NCI-H1048 (cell line): ENCODE measurements around the gene FRZB.

Experiments
- DNase-seq: peaks from one replicate; lab custom pipeline; 2025; lab: John Stamatoyannopoulos, UW

Gene FRZB

DNA sequence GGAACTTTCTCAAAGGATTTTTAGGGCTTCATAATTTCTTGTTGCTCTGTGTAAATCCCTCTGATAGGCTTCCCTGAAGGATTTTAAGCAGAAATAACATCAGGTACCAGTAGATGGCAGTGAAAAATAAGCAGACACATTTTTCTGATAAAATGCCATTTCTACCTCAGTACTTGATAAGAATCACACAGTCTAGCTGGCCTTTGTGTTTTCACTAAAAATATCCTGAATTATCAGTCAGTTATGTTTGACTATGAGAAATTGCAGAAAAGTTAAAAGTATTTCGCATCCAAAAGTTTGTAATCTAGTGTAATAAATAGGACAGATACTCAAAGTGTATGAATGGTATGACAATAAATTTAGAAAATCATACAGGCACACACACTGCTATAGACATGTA, 81.7 kb downstream of the FRZB start:
- DNase-seq: no peak

DNA sequence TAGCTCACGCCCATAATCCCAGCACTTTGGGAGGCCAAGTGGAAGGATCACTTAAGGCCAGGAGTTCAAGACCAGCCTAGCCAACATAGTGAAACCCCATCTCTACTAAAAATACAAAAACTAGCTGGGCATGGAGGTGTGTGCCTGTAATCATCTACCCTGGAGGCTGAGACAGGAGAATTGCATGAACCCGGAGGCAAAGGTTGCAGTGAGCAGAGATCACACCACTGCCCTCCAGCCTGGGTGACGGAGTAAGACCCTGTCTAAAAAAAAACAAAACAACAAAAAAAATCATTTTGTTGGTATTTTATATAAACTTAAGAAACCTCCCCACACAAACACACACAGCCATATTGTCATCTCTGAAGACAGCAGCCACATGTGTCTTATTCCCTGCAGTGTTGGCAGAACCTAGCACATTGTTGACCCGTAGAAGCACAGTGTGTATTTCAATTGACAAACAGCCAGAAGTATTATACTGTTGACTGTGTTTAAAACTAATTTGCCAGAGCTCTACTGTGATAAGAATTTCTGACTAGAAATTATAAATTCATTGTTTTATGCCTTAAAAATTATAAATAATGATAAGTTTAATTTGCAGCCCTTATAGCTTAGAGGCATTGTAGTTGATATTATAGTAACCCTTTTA, 82.3 kb downstream of the FRZB start:
- DNase-seq: no peak
